Esophagus muscularis mucosa (tissue), 4 donors: ENCODE measurements around the gene VMP1. TPM values are rescaled to one million over a fixed set of nuclear protein-coding genes. Genes with fewer than 3 reads are reported as not detected.
"Not testable (repeated sequence)": the region's sequence is repeated elsewhere in the genome, so short reads cannot be mapped to it uniquely, and the experiment has no call there.

Experiments used
- DNase-seq: peaks from one replicate; pipeline ENCODE4 v3.0.0-alpha.2; 2017; ENCODE audit errors: extremely low spot score
- H3K27ac ChIP-seq, 4 donors: fragments of 200-600 bp; sonication (generic); replicated peaks in 1 of 4; 1 replicate in 3 of 4; 2 replicates in 1 of 4; pipeline ENCODE4 v1.5.1; 2016 to 2019; ENCODE audit warnings: mild to moderate bottlenecking in 1 of 4
- H3K27me3 ChIP-seq, 4 donors: fragments of 200-600 bp; sonication (generic); one replicate each; pipeline versions ENCODE4 v1.5.1 to v1.6.0; 2016 to 2019
- H3K36me3 ChIP-seq, 4 donors: fragments of 200-600 bp; sonication (generic); one replicate each; pipeline ENCODE4 v1.5.1; 2016 to 2019
- H3K4me1 ChIP-seq, 4 donors: fragments of 200-600 bp; sonication (generic); one replicate each; pipeline ENCODE4 v1.5.1; 2016 to 2019
- H3K4me3 ChIP-seq, 4 donors: fragments of 200-600 bp; sonication (generic); 1 replicate in 2 of 4; 2 replicates in 2 of 4; pipeline ENCODE4 v1.5.1; 2016 to 2019; ENCODE audit warnings: mild to moderate bottlenecking in 4 of 4, moderate library complexity in 1 of 4
- H3K9me3 ChIP-seq, 4 donors: fragments of 200-600 bp; sonication (generic); 1 replicate in 3 of 4; 2 replicates in 1 of 4; pipeline ENCODE4 v1.5.1; 2016 to 2019
- EP300 ChIP-seq: sonication (generic); formaldehyde crosslinking; IDR thresholded peaks from one replicate; pipeline ENCODE4 v1.6.1; 2017; ENCODE audit warnings: antibody characterized with exemption
- POLR2A ChIP-seq: fragments of 450-650 bp; IDR thresholded peaks from one replicate; pipeline ENCODE4 v1.6.1; 2017; ENCODE audit warnings: antibody characterized with exemption, moderate library complexity, mild to moderate bottlenecking, low read depth
- POLR2AphosphoS5 ChIP-seq, 2 donors: sonication (generic); formaldehyde crosslinking; IDR thresholded peaks; one replicate each; pipeline ENCODE4 v1.6.1; 2017; ENCODE audit warnings: antibody characterized with exemption in 2 of 2
- WGBS: methylation state at CpG from one replicate; pipeline ENCODE4 v1.1.5; 2018; 5-methylcytosine and 5-hydroxymethylcytosine counted together
- intact Hi-C: fragments of 100-400 bp; cut with DNase I; formaldehyde crosslinking; loops from one replicate; pipeline ENCODE4 v1.15.1; 2023
- total RNA-seq, 4 donors: library from RNA; depleted of rRNA; stranded (reverse); fragments of >200 nt; gene quantifications; one replicate each; pipeline versions ENCODE4 v1.1.0 to v1.2.1, GENCODE V29; 2016
- TF ChIP-seq, protein P1 (sequence below), 3 experiments: fragments of 200-600 bp in 2 of 3; fragments of 450-650 bp in 1 of 3; sonication (generic) in 2 of 3; IDR thresholded peaks; one replicate each; pipeline ENCODE4 v1.5.1; 2017 to 2019; ENCODE audit warnings: antibody characterized with exemption in 3 of 3, mild to moderate bottlenecking in 2 of 3, moderate library complexity in 1 of 3

The VMP1 gene
- total RNA-seq, 4 donors from 2014 or later = 47.3 to 137 (median 59.6) TPM

DNA sequence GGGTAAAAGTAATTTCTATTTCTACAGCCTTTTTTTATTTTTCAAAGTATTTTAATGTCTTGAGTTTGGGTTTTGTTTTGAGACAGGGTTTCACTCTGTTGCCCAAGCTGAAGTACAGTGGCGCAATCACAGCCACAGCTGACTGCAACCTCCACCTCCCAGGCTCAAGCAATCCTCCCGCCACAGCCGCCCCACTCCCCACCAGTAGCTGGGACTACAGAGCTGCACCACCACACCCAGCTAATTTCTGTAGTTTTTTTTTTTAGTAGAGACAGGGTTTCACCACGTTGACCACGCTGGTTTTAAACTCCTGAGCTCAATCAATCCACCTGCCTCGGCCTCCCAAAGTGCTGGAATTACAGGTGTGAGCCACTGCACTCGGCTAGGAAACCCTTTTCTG lies 141.3 kb downstream of the VMP1 start:
- H3K4me3 ChIP-seq = no peak overlapping the region
- DNase-seq = no peak
- peaks cover 39 to 77% (median 70%) of the 10 kb centered on the region in 4 donors for H3K4me1 ChIP-seq
- H3K27ac ChIP-seq = peak overlapping the region in 3 of 4 donors; percentile 46 to 92 (median 87)
- intact Hi-C loops = loop anchor here (5.0 kb wide), 1 partner anchor 61 kb away; no protein-coding TSS in a partner anchor
- TF ChIP-seq POLR2AphosphoS5 (IDR thresholded peaks at IDR 0.05) = peak; percentile 35 to 44
- TF ChIP-seq, protein P1, sequence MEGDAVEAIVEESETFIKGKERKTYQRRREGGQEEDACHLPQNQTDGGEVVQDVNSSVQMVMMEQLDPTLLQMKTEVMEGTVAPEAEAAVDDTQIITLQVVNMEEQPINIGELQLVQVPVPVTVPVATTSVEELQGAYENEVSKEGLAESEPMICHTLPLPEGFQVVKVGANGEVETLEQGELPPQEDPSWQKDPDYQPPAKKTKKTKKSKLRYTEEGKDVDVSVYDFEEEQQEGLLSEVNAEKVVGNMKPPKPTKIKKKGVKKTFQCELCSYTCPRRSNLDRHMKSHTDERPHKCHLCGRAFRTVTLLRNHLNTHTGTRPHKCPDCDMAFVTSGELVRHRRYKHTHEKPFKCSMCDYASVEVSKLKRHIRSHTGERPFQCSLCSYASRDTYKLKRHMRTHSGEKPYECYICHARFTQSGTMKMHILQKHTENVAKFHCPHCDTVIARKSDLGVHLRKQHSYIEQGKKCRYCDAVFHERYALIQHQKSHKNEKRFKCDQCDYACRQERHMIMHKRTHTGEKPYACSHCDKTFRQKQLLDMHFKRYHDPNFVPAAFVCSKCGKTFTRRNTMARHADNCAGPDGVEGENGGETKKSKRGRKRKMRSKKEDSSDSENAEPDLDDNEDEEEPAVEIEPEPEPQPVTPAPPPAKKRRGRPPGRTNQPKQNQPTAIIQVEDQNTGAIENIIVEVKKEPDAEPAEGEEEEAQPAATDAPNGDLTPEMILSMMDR (IDR thresholded peaks at IDR 0.05) = no peak
- H3K27me3 ChIP-seq = no peaks in the 10 kb centered on the region
- H3K9me3 ChIP-seq = no peaks in the 10 kb centered on the region
- no peaks in the 10 kb centered on the region for H3K36me3 ChIP-seq
- 81% methylated on average over 7 of the region's 7 CpGs for WGBS

DNA sequence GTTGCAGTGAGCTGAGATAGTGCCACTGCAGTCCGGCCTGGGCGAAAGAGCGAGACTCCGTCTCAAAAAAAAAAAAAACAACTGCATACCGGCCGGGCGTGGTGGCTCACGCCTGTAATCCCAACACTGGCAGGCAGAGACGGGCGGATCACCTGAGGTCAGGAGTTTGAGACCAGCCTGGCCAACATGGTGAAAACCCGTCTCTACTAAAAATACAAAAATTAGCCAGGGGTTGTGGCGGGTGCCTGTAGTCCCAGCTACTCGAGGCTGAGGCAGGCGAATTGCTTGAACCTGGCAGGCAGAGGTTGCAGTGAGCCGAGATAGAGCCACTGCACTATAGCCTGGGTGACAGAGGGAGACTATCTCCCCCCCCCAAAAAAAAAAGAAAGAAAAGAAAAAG lies 142.9 kb downstream of the VMP1 start:
- H3K36me3 ChIP-seq, H3K27ac ChIP-seq, H3K9me3 ChIP-seq, H3K27me3 ChIP-seq, H3K4me3 ChIP-seq, DNase-seq, intact Hi-C loops: not testable (repeated sequence)
- H3K4me1 ChIP-seq = peaks cover 34 to 75% (median 65%) of the 10 kb centered on the region in 4 donors
- 97% methylated on average over 15 of the region's 15 CpGs for WGBS

DNA sequence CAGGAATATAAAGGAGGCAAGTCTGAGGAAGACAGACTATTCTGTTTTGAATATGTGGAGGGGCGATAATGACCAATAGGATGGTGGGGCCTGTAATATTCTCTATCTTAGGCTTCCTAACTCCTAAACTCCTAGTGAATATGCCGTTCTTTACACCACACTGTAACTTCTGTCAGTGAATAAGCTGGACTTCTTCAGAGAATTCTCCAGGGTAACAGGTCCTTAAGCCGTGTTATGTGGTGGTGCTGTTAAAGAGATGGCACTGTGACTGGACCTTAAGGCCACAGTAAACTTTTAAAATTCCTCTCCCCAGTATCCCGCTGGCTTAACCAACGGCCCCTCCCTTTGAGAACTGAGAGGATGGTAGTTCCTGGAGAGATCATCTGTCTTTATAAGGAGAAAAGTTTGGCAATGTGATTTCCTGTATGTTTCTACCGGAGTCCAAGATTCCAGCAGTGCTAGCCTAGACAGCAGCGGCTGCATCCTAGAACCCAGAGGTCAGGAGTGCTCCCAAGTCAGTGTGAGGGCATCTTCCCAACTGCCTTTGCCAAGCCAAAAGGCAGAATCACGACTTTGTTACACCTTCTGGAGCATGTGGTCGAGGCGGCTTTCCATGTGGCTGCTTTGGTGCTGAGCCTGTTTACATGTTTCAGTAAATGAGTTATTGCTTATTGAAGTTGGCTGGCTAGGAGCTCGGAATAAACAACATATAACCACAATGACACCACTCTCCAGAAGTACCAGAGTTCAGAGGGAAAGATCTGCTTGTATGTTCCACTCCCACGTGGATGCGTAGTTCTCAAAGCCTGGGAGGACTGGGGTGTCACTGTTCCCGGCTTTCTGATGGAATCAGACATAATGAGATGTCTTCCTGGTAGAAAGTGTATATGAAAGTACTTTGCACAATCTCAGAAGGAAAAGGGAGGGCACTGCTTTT lies 144.3 kb downstream of the VMP1 start:
- peak overlapping the region in 2 of 4 donors; percentile 2 to 4 for H3K4me3 ChIP-seq
- 40% methylated on average over 14 of the region's 14 CpGs for WGBS
- peak; percentile 2 for TF ChIP-seq POLR2A
- peak; percentile 66 to 74 for TF ChIP-seq POLR2AphosphoS5 (IDR thresholded peaks at IDR 0.05)
- peak; percentile 57 for TF ChIP-seq EP300
- TF ChIP-seq, protein P1 (IDR thresholded peaks at IDR 0.05) = no peak

DNA sequence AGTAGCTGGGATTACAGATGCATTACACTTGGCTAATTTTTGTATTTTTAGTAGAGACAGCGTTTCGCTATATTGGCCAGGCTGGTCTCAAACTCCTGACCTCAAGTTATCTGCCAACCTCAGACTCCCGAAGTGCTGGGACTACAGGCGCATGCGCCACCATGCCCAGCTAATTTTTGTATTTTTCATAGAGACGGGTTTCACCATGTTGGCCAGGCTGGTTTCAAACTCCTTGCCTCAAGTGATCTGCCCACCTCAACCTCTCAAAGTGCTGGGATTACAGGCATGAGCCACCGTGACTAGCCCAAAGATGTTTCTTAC lies 145.4 kb downstream of the VMP1 start:
- H3K9me3 ChIP-seq, intact Hi-C loops, H3K27me3 ChIP-seq, DNase-seq, H3K4me3 ChIP-seq, H3K36me3 ChIP-seq: not testable (repeated sequence)
- WGBS = 96% methylated on average over 7 of the region's 7 CpGs
- H3K4me1 ChIP-seq = peaks cover 18 to 58% (median 41%) of the 10 kb centered on the region in 4 donors
- peak overlapping the region; percentile 75 to 81 (median 78) for H3K27ac ChIP-seq

More for the DNA sequence above, 144.3 kb downstream of the VMP1 start:
- intact Hi-C loops = no loop called here
- H3K27me3 ChIP-seq = no peaks in the 10 kb centered on the region
- no peaks in the 10 kb centered on the region for H3K9me3 ChIP-seq
- H3K4me1 ChIP-seq = peaks cover 22 to 69% (median 52%) of the 10 kb centered on the region in 4 donors
- H3K36me3 ChIP-seq = no peaks in the 10 kb centered on the region
- H3K27ac ChIP-seq = peak overlapping the region; percentile 75 to 81 (median 78)
- DNase-seq = no peak

DNA sequence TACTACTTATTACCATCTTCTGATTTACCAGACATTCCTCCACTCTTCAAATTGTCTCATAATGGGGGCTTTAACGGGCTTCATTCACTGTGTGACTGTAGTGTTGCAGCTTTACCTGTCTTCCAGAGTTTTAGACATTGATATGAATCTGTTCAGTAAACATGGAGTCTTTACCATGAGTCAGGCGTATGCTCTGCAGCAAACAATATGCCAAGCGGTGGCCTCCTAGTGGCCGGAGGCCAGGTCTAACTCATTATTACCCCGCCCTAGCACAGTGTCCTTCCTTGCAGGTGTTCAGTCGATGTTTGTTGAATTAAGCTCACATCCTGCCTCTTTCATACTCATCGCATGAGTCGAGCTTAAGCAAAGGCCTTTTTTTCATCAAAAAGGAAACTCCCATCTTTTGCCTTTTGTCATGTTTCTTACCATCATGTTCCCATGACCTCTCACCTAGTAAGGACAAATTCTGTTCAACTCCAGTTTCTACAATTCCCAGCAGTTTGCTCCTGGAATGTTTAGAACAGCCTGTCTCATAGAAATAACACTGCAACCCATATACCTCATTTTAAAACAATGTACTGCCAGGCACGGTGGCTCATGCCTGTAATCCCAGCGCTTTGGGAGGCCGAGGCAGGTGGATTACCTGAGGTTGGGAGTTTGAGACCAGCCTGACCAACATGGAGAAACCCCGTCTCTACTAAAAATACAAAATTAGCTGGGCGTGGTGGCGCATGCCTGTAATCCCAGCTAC lies 145.9 kb downstream of the VMP1 start:
- H3K27me3 ChIP-seq = no peaks in the 10 kb centered on the region
- peak overlapping the region; percentile 75 to 81 (median 78) for H3K27ac ChIP-seq
- no peaks in the 10 kb centered on the region for H3K9me3 ChIP-seq
- H3K36me3 ChIP-seq = no peaks in the 10 kb centered on the region
- WGBS = 74% methylated on average over 14 of the region's 14 CpGs
- H3K4me1 ChIP-seq = peaks cover 18 to 53% (median 38%) of the 10 kb centered on the region in 4 donors
- DNase-seq = no peak
- no peak overlapping the region for H3K4me3 ChIP-seq
- intact Hi-C loops = no loop called here
- peak; percentile 47 for TF ChIP-seq EP300
- peak; percentile 12 for TF ChIP-seq POLR2A
- TF ChIP-seq, protein P1 (IDR thresholded peaks at IDR 0.05) = peak in 2 of 3 experiments; percentile 8 to 27
- TF ChIP-seq POLR2AphosphoS5 (IDR thresholded peaks at IDR 0.05) = peak; percentile 34 to 65

DNA sequence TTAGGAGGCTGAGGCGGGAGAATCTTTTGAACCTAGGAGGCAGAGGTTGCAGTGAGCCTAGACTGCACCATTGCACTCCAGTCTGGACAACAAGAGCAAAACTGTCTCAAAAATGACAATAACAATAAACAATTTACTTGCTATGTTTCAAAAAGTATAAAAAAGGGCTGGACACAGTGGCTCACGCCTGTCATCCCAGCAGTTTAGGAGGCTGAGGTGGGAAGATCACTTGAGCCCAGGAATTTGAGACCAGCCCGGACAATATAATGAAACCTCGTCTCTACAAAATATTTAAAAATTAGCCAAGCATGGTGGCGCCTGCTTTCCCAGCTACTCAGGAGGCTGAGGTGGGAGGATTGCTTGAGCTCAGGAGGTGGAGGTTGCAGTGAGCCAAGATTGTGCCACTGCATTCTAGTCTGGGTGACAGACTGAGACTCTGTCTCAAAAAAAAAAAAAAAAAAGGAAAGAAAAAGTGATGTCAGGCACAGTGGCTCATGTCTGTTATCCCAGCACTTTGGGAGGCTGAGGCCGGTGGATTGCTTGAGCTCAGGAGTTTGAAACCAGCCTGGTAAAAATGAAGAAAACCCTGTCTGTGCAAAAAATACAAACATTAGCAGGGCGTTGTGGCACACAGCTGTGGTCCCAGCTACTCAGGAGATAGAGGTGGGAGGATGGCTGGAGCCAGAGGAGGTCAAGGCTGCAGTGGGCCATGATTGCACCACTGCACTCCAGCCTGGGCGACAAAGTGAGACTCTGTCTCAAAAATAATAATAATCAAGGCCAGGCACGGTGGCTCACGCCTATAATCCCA lies 146.7 kb downstream of the VMP1 start:
- intact Hi-C loops, H3K4me3 ChIP-seq, DNase-seq, H3K36me3 ChIP-seq, H3K9me3 ChIP-seq, H3K27me3 ChIP-seq: not testable (repeated sequence)
- Histone ChIP-seq H3K27ac (peak overlapping the region; percentile 75 to 81 (median 78)), H3K4me1 (peaks cover 18 to 46% (median 38%) of the 10 kb centered on the region in 4 donors)
- 93% methylated on average over 10 of the region's 10 CpGs for WGBS
